CD4-positive, alpha-beta T cell (primary cell): ENCODE data around the gene WNT2B. TPM values are rescaled to one million over a fixed set of nuclear protein-coding genes. Genes with fewer than 3 reads are reported as not detected.
A peak's percentile ranks its signal among the peaks of the same experiment; 100 is the strongest.

Experiments used
- ATAC-seq: fragments of 200-7000 bp; cut with Tn5 transposase; one replicate; pipeline ENCODE4 v1.10.0; 2022; ENCODE audit warnings: mild to moderate bottlenecking; ENCODE audit not compliant: poor library complexity
- CTCF ChIA-PET: fragments of 350-600 bp; sonication (Branson Sonifier 250); formaldehyde crosslinking; loops from one replicate; lab custom pipeline; 2021; ENCODE audit warnings: antibody characterized with exemption, inconsistent platforms; lab: Charles Lee
- POLR2A ChIA-PET: fragments of 350-600 bp; sonication (Branson Sonifier 250); formaldehyde crosslinking; loops from one replicate; lab custom pipeline; 2021; ENCODE audit warnings: antibody characterized with exemption, inconsistent platforms; lab: Charles Lee
- DNase-seq, 14 experiments: peaks; one replicate each; pipeline ENCODE4 v3.0.0-alpha.2; 2013 to 2020; ENCODE audit warnings: mixed read lengths in 2 of 14
- H3K27ac ChIP-seq, 2 donors: one replicate each; pipeline versions ENCODE4 v1.5.1 to v1.7.0; 2013; ENCODE audit warnings: low read length in 2 of 2, low read depth in 1 of 2, mild to moderate bottlenecking in 1 of 2
- H3K27me3 ChIP-seq, 2 experiments: 1 replicate in 1 of 2; 2 replicates in 1 of 2; pipeline versions ENCODE4 v1.6.1 to v1.7.0; 2013; ENCODE audit warnings: low read length in 2 of 2, control low read depth in 1 of 2, mild to moderate bottlenecking in 1 of 2, moderate library complexity in 1 of 2; ENCODE audit not compliant: insufficient read depth in 2 of 2, control insufficient read depth in 1 of 2
- H3K36me3 ChIP-seq: one replicate; pipeline ENCODE4 v1.6.1; 2013; ENCODE audit warnings: low read length, control low read depth; ENCODE audit not compliant: insufficient read depth
- H3K4me1 ChIP-seq: one replicate; pipeline ENCODE4 v1.6.1; 2013; ENCODE audit warnings: low read length, control low read depth; ENCODE audit not compliant: insufficient read depth
- H3K4me3 ChIP-seq: one replicate; pipeline ENCODE4 v1.5.1; 2013; ENCODE audit warnings: mild to moderate bottlenecking, low read length, moderate library complexity
- H3K9me3 ChIP-seq, 2 experiments: 1 replicate in 1 of 2; 2 replicates in 1 of 2; pipeline versions ENCODE4 v1.6.1 to v1.7.0; 2013; ENCODE audit warnings: low read length in 2 of 2, mild to moderate bottlenecking in 2 of 2, control low read depth in 1 of 2, moderate library complexity in 1 of 2; ENCODE audit not compliant: control insufficient read depth in 1 of 2, insufficient read depth in 1 of 2
- H3K27ac Mint-ChIP-seq: one replicate; pipeline ENCODE4 v1.8.0; 2020; ENCODE audit warnings: mixed read lengths
- H3K27me3 Mint-ChIP-seq: one replicate; pipeline ENCODE4 v1.8.0; 2021; ENCODE audit warnings: mixed read lengths
- H3K36me3 Mint-ChIP-seq: one replicate; pipeline ENCODE4 v1.8.0; 2021; ENCODE audit warnings: low read depth, mixed read lengths
- H3K4me1 Mint-ChIP-seq: one replicate; pipeline ENCODE4 v1.8.0; 2021; ENCODE audit warnings: low read depth, mixed read lengths
- H3K4me3 Mint-ChIP-seq: one replicate; pipeline ENCODE4 v1.8.0; 2020; ENCODE audit warnings: mild to moderate bottlenecking, mixed read lengths
- H3K9me3 Mint-ChIP-seq: one replicate; pipeline ENCODE4 v1.8.0; 2020; ENCODE audit warnings: mixed read lengths
- intact Hi-C, 2 experiments: fragments of 100-400 bp; cut with DNase I in 1 of 2; cut with micrococcal nuclease in 1 of 2; formaldehyde crosslinking; loops; one replicate each; pipeline versions ENCODE4 v1.15.1 to v1.9.0; 2023 to 2025; cut with DNase I, micrococcal nuclease
- total RNA-seq, 174 experiments: library from RNA in 2 of 174; stranded (reverse) in 2 of 174; gene quantifications; one replicate each; pipeline ENCODE4 v1.2.3 and lab custom pipeline; 2021 to 2026
- TF ChIP-seq, protein P1 (sequence below): fragments of 200-600 bp; IDR thresholded peaks from one replicate; pipeline ENCODE4 v1.8.0; 2022; ENCODE audit warnings: antibody characterized with exemption, mild to moderate bottlenecking

Gene WNT2B
- total RNA-seq, 2 experiments from 2014 or later = 0.33 to 0.67 TPM

DNA sequence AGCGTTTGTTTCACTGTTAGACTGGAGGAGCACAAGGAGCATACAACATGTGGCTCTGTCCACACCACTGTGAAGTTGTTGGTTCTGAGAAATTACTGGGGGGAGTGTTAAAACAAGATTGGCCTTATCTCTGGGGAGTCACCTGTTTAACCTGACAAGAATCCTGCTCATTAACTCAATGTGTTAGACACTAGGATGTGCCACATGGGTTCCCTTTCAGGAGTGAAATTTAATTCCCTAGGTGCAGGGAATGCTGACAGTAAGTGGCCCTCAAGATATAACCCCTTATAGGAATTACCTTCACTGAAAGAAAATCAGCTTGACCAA, 45.8 kb upstream of the WNT2B start:
- Mint-ChIP-seq H3K27ac (no peak overlapping the region), H3K36me3 (no peaks in the 10 kb centered on the region), H3K9me3 (no peaks in the 10 kb centered on the region), H3K4me1 (peaks cover 16% of the 10 kb centered on the region), H3K27me3 (peaks cover 20% of the 10 kb centered on the region), H3K4me3 (no peak overlapping the region)
- DNase-seq (no peak), ATAC-seq (no peak)
- ChIA-PET CTCF (interaction anchor here (4.8 kb wide), 1 partner anchor 72 kb away, joined by 60 read pairs; no protein-coding TSS in a partner anchor), POLR2A (no interaction called here)
- Histone ChIP-seq H3K36me3 (no peaks in the 10 kb centered on the region), H3K4me1 (peaks cover 9% of the 10 kb centered on the region), H3K27ac (no peak overlapping the region), H3K27me3 (no peaks in the 10 kb centered on the region), H3K9me3 (no peaks in the 10 kb centered on the region), H3K4me3 (no peak overlapping the region)
- intact Hi-C loops = no loop called here
- TF ChIP-seq, protein P1, sequence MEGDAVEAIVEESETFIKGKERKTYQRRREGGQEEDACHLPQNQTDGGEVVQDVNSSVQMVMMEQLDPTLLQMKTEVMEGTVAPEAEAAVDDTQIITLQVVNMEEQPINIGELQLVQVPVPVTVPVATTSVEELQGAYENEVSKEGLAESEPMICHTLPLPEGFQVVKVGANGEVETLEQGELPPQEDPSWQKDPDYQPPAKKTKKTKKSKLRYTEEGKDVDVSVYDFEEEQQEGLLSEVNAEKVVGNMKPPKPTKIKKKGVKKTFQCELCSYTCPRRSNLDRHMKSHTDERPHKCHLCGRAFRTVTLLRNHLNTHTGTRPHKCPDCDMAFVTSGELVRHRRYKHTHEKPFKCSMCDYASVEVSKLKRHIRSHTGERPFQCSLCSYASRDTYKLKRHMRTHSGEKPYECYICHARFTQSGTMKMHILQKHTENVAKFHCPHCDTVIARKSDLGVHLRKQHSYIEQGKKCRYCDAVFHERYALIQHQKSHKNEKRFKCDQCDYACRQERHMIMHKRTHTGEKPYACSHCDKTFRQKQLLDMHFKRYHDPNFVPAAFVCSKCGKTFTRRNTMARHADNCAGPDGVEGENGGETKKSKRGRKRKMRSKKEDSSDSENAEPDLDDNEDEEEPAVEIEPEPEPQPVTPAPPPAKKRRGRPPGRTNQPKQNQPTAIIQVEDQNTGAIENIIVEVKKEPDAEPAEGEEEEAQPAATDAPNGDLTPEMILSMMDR = no peak

DNA sequence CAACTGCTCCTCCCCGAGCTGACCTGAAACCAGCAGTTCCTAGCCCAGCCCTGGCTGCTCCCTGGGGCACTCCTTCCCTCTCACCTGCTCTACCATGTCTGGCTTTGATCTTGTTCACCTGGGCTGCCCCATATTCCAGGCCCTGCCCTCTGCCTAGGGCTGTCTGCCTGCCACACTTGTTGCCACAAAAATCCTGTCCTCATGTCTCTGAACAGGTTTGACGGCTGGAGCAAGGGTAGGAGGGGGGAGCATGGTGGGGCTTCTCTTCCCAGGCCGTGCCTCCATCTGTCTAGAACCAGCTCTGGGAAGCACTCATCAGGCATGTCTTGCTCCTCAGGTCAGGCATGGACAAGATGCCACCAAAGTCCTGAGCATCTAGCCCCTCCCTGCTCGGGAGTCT, 44.3 kb upstream of the WNT2B start:
- peaks cover 27% of the 10 kb centered on the region for H3K27me3 Mint-ChIP-seq
- peaks cover 16% of the 10 kb centered on the region for H3K4me1 Mint-ChIP-seq
- POLR2A ChIA-PET = no interaction called here

DNA sequence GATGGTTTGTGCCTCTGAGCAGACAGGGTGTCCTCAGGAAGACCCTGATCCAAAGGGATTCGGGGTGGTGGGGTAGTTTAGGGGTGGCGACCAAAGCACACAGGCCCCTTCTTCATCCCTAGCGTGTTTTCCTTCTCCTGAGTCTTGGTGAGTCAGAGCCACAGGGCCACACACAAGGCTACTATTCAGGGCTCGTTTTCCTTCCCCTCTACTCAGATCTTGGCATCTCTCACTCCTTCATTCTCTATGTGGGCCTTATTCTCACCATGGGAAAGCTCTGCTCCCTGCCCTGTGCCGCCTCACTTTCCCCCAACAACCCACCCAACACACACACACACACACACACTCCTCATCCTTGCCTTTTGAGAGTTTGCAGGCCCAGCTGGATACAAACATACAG, 43.6 kb upstream of the WNT2B start:
- no peak overlapping the region for H3K27ac Mint-ChIP-seq

More for the DNA sequence above, 44.3 kb upstream of the WNT2B start:
- peaks cover 9% of the 10 kb centered on the region for H3K4me1 ChIP-seq
- no peaks in the 10 kb centered on the region for H3K9me3 Mint-ChIP-seq
- no peak overlapping the region for H3K4me3 ChIP-seq
- H3K9me3 ChIP-seq = no peaks in the 10 kb centered on the region
- intact Hi-C loops = no loop called here
- DNase-seq (peak in 1 of 14 experiments; percentile 10), ATAC-seq (no peak)
- H3K27me3 ChIP-seq = no peaks in the 10 kb centered on the region
- TF ChIP-seq, protein P1 = no peak
- H3K36me3 Mint-ChIP-seq = no peaks in the 10 kb centered on the region
- H3K36me3 ChIP-seq = no peaks in the 10 kb centered on the region
- no peak overlapping the region for H3K4me3 Mint-ChIP-seq
- CTCF ChIA-PET = interaction anchor here (4.8 kb wide), 1 partner anchor 73 kb away, joined by 60 read pairs; no protein-coding TSS in a partner anchor
- H3K27ac ChIP-seq = no peak overlapping the region
- H3K27ac Mint-ChIP-seq = no peak overlapping the region

More for the DNA sequence above, 43.6 kb upstream of the WNT2B start:
- Mint-ChIP-seq H3K4me1 (peaks cover 16% of the 10 kb centered on the region), H3K27me3 (peaks cover 31% of the 10 kb centered on the region), H3K4me3 (no peak overlapping the region), H3K9me3 (no peaks in the 10 kb centered on the region), H3K36me3 (no peaks in the 10 kb centered on the region)
- CTCF ChIA-PET = interaction anchor here (1.2 to 4.8 kb wide), 7 partner anchors 8 to 74 kb away, joined by 3 to 60 read pairs (median 4); no protein-coding TSS in a partner anchor
- peaks cover 9% of the 10 kb centered on the region for H3K4me1 ChIP-seq
- ATAC-seq = no peak
- intact Hi-C loops = no loop called here
- H3K9me3 ChIP-seq = no peaks in the 10 kb centered on the region
- H3K27ac ChIP-seq = no peak overlapping the region
- H3K27me3 ChIP-seq = no peaks in the 10 kb centered on the region
- TF ChIP-seq, protein P1 = no peak
- POLR2A ChIA-PET = interaction anchor here (0.6 kb wide), 1 partner anchor 57 kb away, joined by 3 read pairs; no protein-coding TSS in a partner anchor
- H3K4me3 ChIP-seq = no peak overlapping the region
- DNase-seq = no peak
- no peaks in the 10 kb centered on the region for H3K36me3 ChIP-seq
